Measurements from ENCODE around the gene MATN1.

DNA sequence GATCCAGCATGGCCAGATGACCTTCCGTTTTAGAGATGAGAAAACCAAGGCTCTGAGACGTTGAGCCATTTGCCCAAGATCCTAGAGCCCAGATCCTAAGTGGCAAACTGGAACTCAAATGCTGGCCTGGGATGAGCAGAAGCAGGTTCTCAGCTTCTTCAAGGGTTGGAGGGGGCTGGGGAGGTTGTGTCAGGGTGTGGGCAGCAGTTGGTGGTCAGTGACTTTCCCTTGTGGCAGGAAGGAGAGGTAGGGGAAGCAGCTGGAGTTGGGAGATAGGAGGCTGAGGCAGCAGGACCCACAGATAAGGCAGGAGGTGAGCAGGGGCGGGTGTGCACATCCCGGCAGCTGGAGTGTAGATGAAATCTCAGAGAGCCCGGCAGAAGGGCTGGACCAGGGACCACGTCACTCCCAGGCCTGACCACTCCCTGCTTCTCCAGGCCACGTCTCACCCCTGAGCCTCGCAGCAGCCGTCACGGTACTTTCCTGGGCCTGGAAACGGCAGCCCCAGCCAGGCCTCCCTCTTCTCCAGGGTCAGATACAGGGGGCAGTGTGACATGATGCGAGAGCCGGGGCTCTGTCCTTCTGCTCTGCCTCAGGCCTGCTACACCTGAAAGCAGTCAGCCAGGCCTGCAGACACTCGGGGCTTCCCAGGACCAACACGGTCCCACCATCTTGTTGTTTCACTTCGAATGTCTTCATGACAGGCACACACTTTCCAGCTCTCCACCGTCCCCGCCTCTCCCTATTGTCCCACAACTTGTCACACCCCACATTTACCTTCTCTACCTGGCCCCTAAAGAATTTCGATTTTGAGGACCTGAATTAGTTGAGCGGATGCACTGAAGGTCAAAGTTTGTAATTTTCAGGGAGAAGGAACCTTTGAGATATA lies 45.7 kb upstream of the MATN1 start:
- TF ChIP-seq, protein P1, sequence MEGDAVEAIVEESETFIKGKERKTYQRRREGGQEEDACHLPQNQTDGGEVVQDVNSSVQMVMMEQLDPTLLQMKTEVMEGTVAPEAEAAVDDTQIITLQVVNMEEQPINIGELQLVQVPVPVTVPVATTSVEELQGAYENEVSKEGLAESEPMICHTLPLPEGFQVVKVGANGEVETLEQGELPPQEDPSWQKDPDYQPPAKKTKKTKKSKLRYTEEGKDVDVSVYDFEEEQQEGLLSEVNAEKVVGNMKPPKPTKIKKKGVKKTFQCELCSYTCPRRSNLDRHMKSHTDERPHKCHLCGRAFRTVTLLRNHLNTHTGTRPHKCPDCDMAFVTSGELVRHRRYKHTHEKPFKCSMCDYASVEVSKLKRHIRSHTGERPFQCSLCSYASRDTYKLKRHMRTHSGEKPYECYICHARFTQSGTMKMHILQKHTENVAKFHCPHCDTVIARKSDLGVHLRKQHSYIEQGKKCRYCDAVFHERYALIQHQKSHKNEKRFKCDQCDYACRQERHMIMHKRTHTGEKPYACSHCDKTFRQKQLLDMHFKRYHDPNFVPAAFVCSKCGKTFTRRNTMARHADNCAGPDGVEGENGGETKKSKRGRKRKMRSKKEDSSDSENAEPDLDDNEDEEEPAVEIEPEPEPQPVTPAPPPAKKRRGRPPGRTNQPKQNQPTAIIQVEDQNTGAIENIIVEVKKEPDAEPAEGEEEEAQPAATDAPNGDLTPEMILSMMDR (IDR thresholded peaks at IDR 0.05): no peak
- TF ChIP-seq POLR2A (IDR thresholded peaks at IDR 0.05): no peak
